HEK293 (cell line): ENCODE measurements around the gene DHX9.

Source experiments
- BCL11A ChIP-seq: fragments of 450-650 bp; formaldehyde crosslinking; IDR thresholded peaks from 2 replicates; pipeline ENCODE4 v1.5.1; 2016; ENCODE audit warnings: low read depth, missing biosample characterization, missing genetic modification characterization
- HOXA7 ChIP-seq: sonication (generic); formaldehyde crosslinking; IDR thresholded peaks from 2 replicates; pipeline ENCODE4 v1.8.1; 2022; ENCODE audit warnings: missing genetic modification reagents, borderline replicate concordance
- REPIN1 ChIP-seq: fragments of 450-650 bp; formaldehyde crosslinking; IDR thresholded peaks from 2 replicates; pipeline ENCODE4 v1.5.1; 2017; ENCODE audit warnings: missing biosample characterization, missing genetic modification characterization, low read depth
- YY1 ChIP-seq: fragments of 450-650 bp; formaldehyde crosslinking; IDR thresholded peaks from 2 replicates; pipeline ENCODE4 v1.5.1; 2018; ENCODE audit warnings: missing biosample characterization, missing genetic modification characterization
- ZNF175 ChIP-seq: fragments of 450-650 bp; formaldehyde crosslinking; IDR thresholded peaks from 2 replicates; pipeline ENCODE4 v1.5.1; 2016; ENCODE audit warnings: missing biosample characterization, missing genetic modification characterization
- ZNF184 ChIP-seq: fragments of 450-650 bp; IDR thresholded peaks from 2 replicates; pipeline ENCODE4 v1.5.1; 2018; ENCODE audit warnings: missing biosample characterization, mild to moderate bottlenecking, missing genetic modification characterization
- ZNF214 ChIP-seq: fragments of 450-650 bp; formaldehyde crosslinking; IDR thresholded peaks from 2 replicates; pipeline ENCODE4 v1.5.1; 2017; ENCODE audit warnings: missing biosample characterization, mild to moderate bottlenecking, missing genetic modification characterization, borderline replicate concordance
- ZNF274 ChIP-seq, 2 experiments: fragments of 200-500 bp in 1 of 2; fragments of 450-650 bp in 1 of 2; sonication (Bioruptor generic) in 1 of 2; formaldehyde crosslinking in 1 of 2; IDR thresholded peaks; 2 replicates each; pipeline versions ENCODE4 v1.5.1 to v1.6.1; 2014 to 2016; ENCODE audit warnings: borderline replicate concordance in 1 of 2, inconsistent platforms in 1 of 2, low read length in 1 of 2, missing biosample characterization in 1 of 2, missing genetic modification characterization in 1 of 2
- ZNF341 ChIP-seq: fragments of 450-650 bp; formaldehyde crosslinking; IDR thresholded peaks from 2 replicates; pipeline ENCODE4; 2016; ENCODE audit warnings: low read depth, missing biosample characterization, missing genetic modification characterization
- ZNF514 ChIP-seq: fragments of 450-650 bp; formaldehyde crosslinking; IDR thresholded peaks from 2 replicates; pipeline ENCODE4 v1.5.1; 2016; ENCODE audit warnings: missing biosample characterization, missing genetic modification characterization
- ZNF561 ChIP-seq: fragments of 450-650 bp; IDR thresholded peaks from 2 replicates; pipeline ENCODE4 v1.5.1; 2018; ENCODE audit warnings: missing biosample characterization, missing genetic modification characterization, borderline replicate concordance
- ZNF791 ChIP-seq: fragments of 450-650 bp; formaldehyde crosslinking; IDR thresholded peaks from 2 replicates; pipeline ENCODE4 v1.5.1; 2016; ENCODE audit warnings: missing biosample characterization, missing genetic modification characterization
- TF ChIP-seq, protein P1 (sequence below): fragments of 450-650 bp; formaldehyde crosslinking; IDR thresholded peaks from 2 replicates; pipeline ENCODE4 v1.5.1; 2016; ENCODE audit warnings: missing biosample characterization, missing genetic modification characterization
- TF ChIP-seq, protein P2 (sequence below): fragments of 450-650 bp; formaldehyde crosslinking; IDR thresholded peaks from 2 replicates; pipeline ENCODE4 v1.5.1; 2016; ENCODE audit warnings: missing biosample characterization, missing genetic modification characterization

DNA sequence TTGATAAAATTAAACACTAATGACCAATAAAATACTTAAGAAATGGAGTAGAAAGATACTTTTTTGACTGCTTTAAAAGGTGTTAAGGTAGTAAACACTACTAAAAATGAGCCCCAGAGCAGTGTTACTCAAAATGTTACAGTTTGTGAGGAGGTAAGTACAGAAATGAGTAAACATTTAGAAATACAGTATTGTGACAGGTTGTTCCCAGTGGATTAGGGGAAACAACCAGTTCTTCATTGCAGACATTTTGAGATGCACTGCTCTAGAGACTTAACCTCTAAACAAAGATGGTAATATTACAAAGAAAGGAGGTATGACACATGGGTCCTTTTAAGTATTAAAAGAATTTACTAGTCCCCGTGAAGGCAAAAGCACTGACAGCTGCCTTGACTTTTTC, 12.7 kb downstream of the DHX9 start:
- TF ChIP-seq ZNF214 (tag by site-specific recombination) (no peak), ZNF791 (tag by site-specific recombination) (no peak), HOXA7 (CRISPR knock-in tag) (no peak), REPIN1 (tag by site-specific recombination) (no peak), ZNF514 (tag by site-specific recombination) (no peak), BCL11A (tag by site-specific recombination) (no peak), YY1 (tag by site-specific recombination) (no peak), ZNF341 (tag by site-specific recombination) (no peak), ZNF175 (tag by site-specific recombination) (no peak), ZNF184 (tag by site-specific recombination) (no peak), ZNF561 (tag by site-specific recombination) (no peak), ZNF274 (IDR thresholded peaks at IDR 0.05; ENCODE audit: low read length) (no peak), ZNF274 (tag by site-specific recombination; IDR thresholded peaks at IDR 0.05; ENCODE audit: borderline replicate concordance) (no peak)
- TF ChIP-seq, protein P1, sequence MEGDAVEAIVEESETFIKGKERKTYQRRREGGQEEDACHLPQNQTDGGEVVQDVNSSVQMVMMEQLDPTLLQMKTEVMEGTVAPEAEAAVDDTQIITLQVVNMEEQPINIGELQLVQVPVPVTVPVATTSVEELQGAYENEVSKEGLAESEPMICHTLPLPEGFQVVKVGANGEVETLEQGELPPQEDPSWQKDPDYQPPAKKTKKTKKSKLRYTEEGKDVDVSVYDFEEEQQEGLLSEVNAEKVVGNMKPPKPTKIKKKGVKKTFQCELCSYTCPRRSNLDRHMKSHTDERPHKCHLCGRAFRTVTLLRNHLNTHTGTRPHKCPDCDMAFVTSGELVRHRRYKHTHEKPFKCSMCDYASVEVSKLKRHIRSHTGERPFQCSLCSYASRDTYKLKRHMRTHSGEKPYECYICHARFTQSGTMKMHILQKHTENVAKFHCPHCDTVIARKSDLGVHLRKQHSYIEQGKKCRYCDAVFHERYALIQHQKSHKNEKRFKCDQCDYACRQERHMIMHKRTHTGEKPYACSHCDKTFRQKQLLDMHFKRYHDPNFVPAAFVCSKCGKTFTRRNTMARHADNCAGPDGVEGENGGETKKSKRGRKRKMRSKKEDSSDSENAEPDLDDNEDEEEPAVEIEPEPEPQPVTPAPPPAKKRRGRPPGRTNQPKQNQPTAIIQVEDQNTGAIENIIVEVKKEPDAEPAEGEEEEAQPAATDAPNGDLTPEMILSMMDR (tag by site-specific recombination), result no peak
- TF ChIP-seq, protein P2, sequence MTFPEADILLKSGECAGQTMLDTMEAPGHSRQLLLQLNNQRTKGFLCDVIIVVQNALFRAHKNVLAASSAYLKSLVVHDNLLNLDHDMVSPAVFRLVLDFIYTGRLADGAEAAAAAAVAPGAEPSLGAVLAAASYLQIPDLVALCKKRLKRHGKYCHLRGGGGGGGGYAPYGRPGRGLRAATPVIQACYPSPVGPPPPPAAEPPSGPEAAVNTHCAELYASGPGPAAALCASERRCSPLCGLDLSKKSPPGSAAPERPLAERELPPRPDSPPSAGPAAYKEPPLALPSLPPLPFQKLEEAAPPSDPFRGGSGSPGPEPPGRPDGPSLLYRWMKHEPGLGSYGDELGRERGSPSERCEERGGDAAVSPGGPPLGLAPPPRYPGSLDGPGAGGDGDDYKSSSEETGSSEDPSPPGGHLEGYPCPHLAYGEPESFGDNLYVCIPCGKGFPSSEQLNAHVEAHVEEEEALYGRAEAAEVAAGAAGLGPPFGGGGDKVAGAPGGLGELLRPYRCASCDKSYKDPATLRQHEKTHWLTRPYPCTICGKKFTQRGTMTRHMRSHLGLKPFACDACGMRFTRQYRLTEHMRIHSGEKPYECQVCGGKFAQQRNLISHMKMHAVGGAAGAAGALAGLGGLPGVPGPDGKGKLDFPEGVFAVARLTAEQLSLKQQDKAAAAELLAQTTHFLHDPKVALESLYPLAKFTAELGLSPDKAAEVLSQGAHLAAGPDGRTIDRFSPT (tag by site-specific recombination), result no peak
